ENCODE measurements around the gene PHGDH. TPM values are rescaled to one million over a fixed set of nuclear protein-coding genes. Genes with fewer than 3 reads are reported as not detected.

PHGDH gene
- total and polyA plus RNA-seq, 2 of the 13 experiments (the other 11 are each of a cell fraction or from before 2014, with no cell fraction given) = 95.8 to 133 TPM

DNA sequence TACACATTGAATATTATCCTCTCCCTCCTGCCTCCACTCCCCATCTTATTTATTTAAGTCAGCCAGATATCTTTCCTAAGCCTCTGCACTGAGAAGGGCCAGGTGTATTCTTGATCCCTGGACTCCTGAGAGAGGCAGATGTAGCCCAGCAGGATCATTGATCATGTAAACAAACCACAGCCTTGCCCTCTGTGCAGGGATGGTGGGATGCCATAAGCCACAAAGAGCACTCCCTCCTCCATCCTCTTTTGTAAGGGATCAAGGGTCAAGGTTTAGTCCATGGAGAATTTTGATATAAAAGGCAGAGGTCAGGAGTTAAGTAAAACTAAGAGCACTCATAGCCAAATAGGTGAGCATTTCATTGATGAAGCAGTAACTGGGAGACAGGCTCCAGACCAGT is 17.3 kb downstream of the PHGDH start (continued):
- TF ChIP-seq HNF4G (IDR thresholded peaks at IDR 0.05; ENCODE audit: borderline replicate concordance, low read depth, low read length) (peak; percentile 83), HNF4G (CRISPR knock-in tag; IDR thresholded peaks at IDR 0.05; ENCODE audit: borderline replicate concordance, low read depth) (peak; percentile 89), ISL2 (CRISPR knock-in tag; IDR thresholded peaks at IDR 0.05) (0 out of 2 replicates have a peak, but pooled peaks have one; percentile 24), NFIC (IDR thresholded peaks at IDR 0.05; ENCODE audit: low read length) (0 out of 2 replicates have a peak, but pooled peaks have one; percentile 51), TFAP4 (IDR thresholded peaks at IDR 0.05; ENCODE audit: borderline replicate concordance, low read depth) (peak; percentile 39; the same call in 1 of the 2 replicates), KAT2B (IDR thresholded peaks at IDR 0.05; ENCODE audit: borderline replicate concordance, low read depth, low read length) (no peak)
- TF ChIP-seq, protein P1, sequence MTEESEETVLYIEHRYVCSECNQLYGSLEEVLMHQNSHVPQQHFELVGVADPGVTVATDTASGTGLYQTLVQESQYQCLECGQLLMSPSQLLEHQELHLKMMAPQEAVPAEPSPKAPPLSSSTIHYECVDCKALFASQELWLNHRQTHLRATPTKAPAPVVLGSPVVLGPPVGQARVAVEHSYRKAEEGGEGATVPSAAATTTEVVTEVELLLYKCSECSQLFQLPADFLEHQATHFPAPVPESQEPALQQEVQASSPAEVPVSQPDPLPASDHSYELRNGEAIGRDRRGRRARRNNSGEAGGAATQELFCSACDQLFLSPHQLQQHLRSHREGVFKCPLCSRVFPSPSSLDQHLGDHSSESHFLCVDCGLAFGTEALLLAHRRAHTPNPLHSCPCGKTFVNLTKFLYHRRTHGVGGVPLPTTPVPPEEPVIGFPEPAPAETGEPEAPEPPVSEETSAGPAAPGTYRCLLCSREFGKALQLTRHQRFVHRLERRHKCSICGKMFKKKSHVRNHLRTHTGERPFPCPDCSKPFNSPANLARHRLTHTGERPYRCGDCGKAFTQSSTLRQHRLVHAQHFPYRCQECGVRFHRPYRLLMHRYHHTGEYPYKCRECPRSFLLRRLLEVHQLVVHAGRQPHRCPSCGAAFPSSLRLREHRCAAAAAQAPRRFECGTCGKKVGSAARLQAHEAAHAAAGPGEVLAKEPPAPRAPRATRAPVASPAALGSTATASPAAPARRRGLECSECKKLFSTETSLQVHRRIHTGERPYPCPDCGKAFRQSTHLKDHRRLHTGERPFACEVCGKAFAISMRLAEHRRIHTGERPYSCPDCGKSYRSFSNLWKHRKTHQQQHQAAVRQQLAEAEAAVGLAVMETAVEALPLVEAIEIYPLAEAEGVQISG (CRISPR knock-in tag; IDR thresholded peaks at IDR 0.05) = peak; percentile 17; the same call in 1 of the 2 replicates

GRCh38 chr1:119731060-119731459 is 19.3 kb downstream of the PHGDH start:
- H2AFZ ChIP-seq (ENCODE audit: low read length) = no peak overlapping the region
- peaks cover 70% of the 10 kb centered on the region for H3K4me1 ChIP-seq (ENCODE audit: insufficient read depth, low read length)
- FAIRE-seq = no peak
- no peaks in the 10 kb centered on the region for H3K27me3 ChIP-seq (ENCODE audit: control insufficient read depth in 1 of 2, insufficient read depth in 2 of 2, low read length in 2 of 2)
- WGBS (ENCODE audit: low lambda C conversion rate) = 97% methylated on average over 5 of the region's 5 CpGs
- no peaks in the 10 kb centered on the region; the same call in none of the 2 replicates for H4K20me1 ChIP-seq (ENCODE audit: insufficient read depth, low read length)
- intact Hi-C loops (cut with micrococcal nuclease; ENCODE audit: unreplicated experiment) (no loop called here), in situ Hi-C loops (cut with HindIII; ENCODE audit: extremely low pct_ligation_motif_present, low pct_unique_long_range_greater_than_20kb) (no loop called here)
- H3K36me3 ChIP-seq (replicated peaks in 1 of 2; ENCODE audit: control insufficient read depth in 1 of 2, insufficient read depth in 2 of 2, low read length in 2 of 2) = peaks cover 30 to 94% of the 10 kb centered on the region in 2 experiments
- no peak for DNase-seq (ENCODE audit: low spot score)
- 0 out of 2 replicates have a peak, but pooled peaks have one; percentile 21 for TF ChIP-seq RBFOX2 (IDR thresholded peaks at IDR 0.05; ENCODE audit: low read depth, low read length)
- TF ChIP-seq ZNF292 (CRISPR knock-in tag; IDR thresholded peaks at IDR 0.05; ENCODE audit: borderline replicate concordance, low read depth) = no peak
- TF ChIP-seq, protein P2, sequence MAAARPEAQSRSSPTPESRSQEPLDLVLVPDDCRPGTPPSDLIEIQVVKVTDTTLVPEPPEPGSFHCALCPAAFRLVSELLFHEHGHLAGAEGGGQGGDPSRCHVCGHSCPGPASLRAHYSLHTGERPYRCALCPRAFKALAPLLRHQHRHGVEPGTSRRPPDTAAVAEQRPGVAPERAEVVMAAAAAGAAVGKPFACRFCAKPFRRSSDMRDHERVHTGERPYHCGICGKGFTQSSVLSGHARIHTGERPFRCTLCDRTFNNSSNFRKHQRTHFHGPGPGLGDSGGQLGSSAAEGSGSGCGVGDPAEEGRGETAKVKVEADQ (CRISPR knock-in tag; IDR thresholded peaks at IDR 0.05; ENCODE audit: borderline replicate concordance) = no peak
- ATAC-seq = no peak
- no peak overlapping the region for H3K4me2 ChIP-seq (ENCODE audit: low read depth, low read length)
- ChIA-PET POLR2A (interaction anchor here (5.0 kb wide), 1 partner anchor 19 kb away, joined by 24 read pairs; the partner anchor contains the start of gene PHGDH), CTCF (ENCODE audit: low intra/inter-chr PET ratio, low total read pairs) (no interaction called here)
- H3K9ac ChIP-seq (ENCODE audit: insufficient read depth, low read depth, low read length) = no peak overlapping the region
- H3K9me3 ChIP-seq (ENCODE audit: low read length) = no peaks in the 10 kb centered on the region
- no peaks in the 10 kb centered on the region for H3K79me2 ChIP-seq (ENCODE audit: insufficient read depth, low read length)
- H3K27ac ChIP-seq (ENCODE audit: extremely low read length, insufficient read depth, low read length) = no peak overlapping the region
- BruUV-seq (replicated peaks) = TSS peak; percentile 3
- no peak overlapping the region for H3K4me3 ChIP-seq (replicated peaks in 1 of 3; ENCODE audit: insufficient read depth in 1 of 3, low read depth in 2 of 3, low read length in 3 of 3)

All from HepG2 (cell line).